Keratinocyte (primary cell): Measurements from ENCODE around the gene ANTXR2. TPM values are rescaled to one million over a fixed set of nuclear protein-coding genes. Genes with fewer than 3 reads are reported as not detected.

Source experiments
- DNase-seq: peaks from one replicate; pipeline ENCODE4 v3.0.0-alpha.2; 2011; ENCODE audit warnings: low read depth, missing footprints, low spot score
- FAIRE-seq: peaks from 2 replicates; lab custom pipeline; 2011; peaks lifted over from hg19 to GRCh38; lab: Jason Lieb, UNC
- H2AFZ ChIP-seq: 2 replicates; pipeline ENCODE4 v1.6.0; 2012; ENCODE audit warnings: low read length, control low read depth, inconsistent platforms; ENCODE audit not compliant: control insufficient read depth
- H3K27ac ChIP-seq: 2 replicates; pipeline ENCODE4 v1.5.1; 2011; ENCODE audit warnings: low read length; ENCODE audit not compliant: control insufficient read depth, insufficient read depth
- H3K27me3 ChIP-seq: 3 replicates; pipeline ENCODE4 v1.6.0; 2011; ENCODE audit warnings: low read length; ENCODE audit not compliant: control insufficient read depth, insufficient read depth; ENCODE audit errors: extremely low read depth
- H3K36me3 ChIP-seq, 2 experiments: 2 replicates in 1 of 2; 3 replicates in 1 of 2; pipeline ENCODE4 v1.5.1; 2011; ENCODE audit warnings: low read length in 2 of 2, mild to moderate bottlenecking in 1 of 2; ENCODE audit not compliant: control insufficient read depth in 2 of 2, insufficient read depth in 2 of 2; ENCODE audit errors: extremely low read depth in 1 of 2
- H3K4me1 ChIP-seq: 3 replicates; pipeline ENCODE4 v1.5.1; 2011; ENCODE audit warnings: low read length; ENCODE audit not compliant: control insufficient read depth, insufficient read depth; ENCODE audit errors: extremely low read depth
- H3K4me2 ChIP-seq: 3 replicates; pipeline ENCODE4 v1.6.0; 2011; ENCODE audit warnings: low read depth, low read length; ENCODE audit not compliant: control insufficient read depth, insufficient read depth; ENCODE audit errors: extremely low read depth
- H3K4me3 ChIP-seq, 3 experiments: fragments of 200-600 bp in 1 of 3; sonication (generic) in 1 of 3; 2 replicates in 2 of 3; 3 replicates in 1 of 3; pipeline ENCODE4 v1.5.1; 2011 to 2016; ENCODE audit warnings: low read length in 3 of 3, mild to moderate bottlenecking in 3 of 3, control low read depth in 2 of 3, inconsistent platforms in 1 of 3, low read depth in 1 of 3, mixed read lengths in 1 of 3, mixed run types in 1 of 3, moderate library complexity in 1 of 3; ENCODE audit not compliant: control insufficient read depth in 2 of 3, insufficient read depth in 2 of 3; ENCODE audit errors: extremely low read depth in 1 of 3
- H3K79me2 ChIP-seq: 2 replicates; pipeline ENCODE4 v1.6.0; 2012; ENCODE audit warnings: low read length; ENCODE audit not compliant: control insufficient read depth, insufficient read depth
- H3K9ac ChIP-seq: 3 replicates; pipeline ENCODE4 v1.6.0; 2011; ENCODE audit warnings: low read length; ENCODE audit not compliant: control insufficient read depth, insufficient read depth; ENCODE audit errors: extremely low read depth
- H3K9me1 ChIP-seq: 3 replicates; pipeline ENCODE4 v1.6.0; 2011; ENCODE audit warnings: low read length; ENCODE audit not compliant: control insufficient read depth, insufficient read depth; ENCODE audit errors: extremely low read depth
- H3K9me3 ChIP-seq: 2 replicates; pipeline ENCODE4 v1.5.1; 2012; ENCODE audit warnings: low read depth, low read length; ENCODE audit not compliant: control insufficient read depth
- H4K20me1 ChIP-seq: 3 replicates; pipeline ENCODE4 v1.6.0; 2011; ENCODE audit warnings: low read length; ENCODE audit not compliant: control insufficient read depth, insufficient read depth; ENCODE audit errors: extremely low read depth
- EZH2 ChIP-seq: IDR thresholded peaks from one replicate; pipeline ENCODE4 v1.6.1; 2012; ENCODE audit warnings: inconsistent platforms, mild to moderate bottlenecking, low read length, moderate library complexity
- dilution Hi-C: fragments of 300-500 bp; cut with MboI; formaldehyde crosslinking; loops from one replicate; pipeline ENCODE4 v1.7.0; 2020; ENCODE audit warnings: low sequenced_read_pairs; ENCODE audit not compliant: extremely low pct_ligation_motif_present
- polyA plus RNA-seq, 5 experiments: library from polyadenylated mRNA; depleted of rRNA in 3 of 5; stranded (reverse) in 3 of 5; stranded (forward) in 1 of 5; unstranded in 1 of 5; fragments of >200 nt; gene quantifications; 1 replicate in 1 of 5; 2 replicates in 3 of 5; 3 replicates in 1 of 5; pipeline versions ENCODE4 v1.2.1 to v1.2.3, GENCODE V29; 2011 to 2012; ENCODE audit warnings: missing spikeins in 2 of 5, low read depth in 1 of 5, low replicate concordance in 1 of 5
- TF ChIP-seq, protein P1 (sequence below), 3 experiments: IDR thresholded peaks in 1 of 3; conservative IDR thresholded peaks in 1 of 3; optimal IDR thresholded peaks in 1 of 3; 2 replicates in 2 of 3; 3 replicates in 1 of 3; pipeline versions ENCODE3 to v1.5.1; 2011; ENCODE audit warnings: low read length in 3 of 3, mild to moderate bottlenecking in 3 of 3, moderate library complexity in 2 of 3, control low read depth in 1 of 3, inconsistent platforms in 1 of 3; ENCODE audit not compliant: insufficient read depth in 2 of 3; ENCODE audit errors: extremely low read depth in 1 of 3

Gene ANTXR2
- polyA plus RNA-seq, 1 donor (not counting 4 experiments of a cell fraction or from before 2014, with no cell fraction given), result 89.1 TPM

DNA sequence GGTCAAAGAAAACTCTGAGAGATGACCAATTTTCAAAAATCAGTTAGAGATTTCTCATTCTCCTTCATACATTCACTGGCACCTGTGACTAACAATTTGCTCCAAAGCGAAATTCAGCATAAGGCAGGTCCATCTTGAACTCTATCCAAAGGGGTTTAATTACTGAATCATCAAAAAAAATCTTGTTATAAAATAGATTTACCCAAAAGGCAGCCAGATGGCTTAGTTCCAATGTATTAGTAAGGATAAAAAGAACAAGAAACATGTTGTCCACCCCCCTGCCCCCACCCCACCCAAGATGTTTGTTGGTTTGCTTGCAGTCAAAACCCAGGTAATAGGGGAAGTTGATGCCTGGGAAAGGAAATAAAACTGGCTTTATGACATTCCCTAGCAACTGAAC lies 200.3 kb downstream of the ANTXR2 start:
- no peaks in the 10 kb centered on the region for H3K79me2 ChIP-seq
- H3K4me1 ChIP-seq, result no peaks in the 10 kb centered on the region
- H3K27me3 ChIP-seq, result no peaks in the 10 kb centered on the region
- no peaks in the 10 kb centered on the region for H3K9me1 ChIP-seq
- no peak overlapping the region for H2AFZ ChIP-seq
- no peaks in the 10 kb centered on the region for H4K20me1 ChIP-seq
- H3K4me3 ChIP-seq, result no peak overlapping the region
- FAIRE-seq, result no peak
- no peak overlapping the region for H3K27ac ChIP-seq
- no peaks in the 10 kb centered on the region for H3K36me3 ChIP-seq
- no peak for DNase-seq
- no peak overlapping the region for H3K4me2 ChIP-seq
- no peak for TF ChIP-seq EZH2
- TF ChIP-seq, protein P1, sequence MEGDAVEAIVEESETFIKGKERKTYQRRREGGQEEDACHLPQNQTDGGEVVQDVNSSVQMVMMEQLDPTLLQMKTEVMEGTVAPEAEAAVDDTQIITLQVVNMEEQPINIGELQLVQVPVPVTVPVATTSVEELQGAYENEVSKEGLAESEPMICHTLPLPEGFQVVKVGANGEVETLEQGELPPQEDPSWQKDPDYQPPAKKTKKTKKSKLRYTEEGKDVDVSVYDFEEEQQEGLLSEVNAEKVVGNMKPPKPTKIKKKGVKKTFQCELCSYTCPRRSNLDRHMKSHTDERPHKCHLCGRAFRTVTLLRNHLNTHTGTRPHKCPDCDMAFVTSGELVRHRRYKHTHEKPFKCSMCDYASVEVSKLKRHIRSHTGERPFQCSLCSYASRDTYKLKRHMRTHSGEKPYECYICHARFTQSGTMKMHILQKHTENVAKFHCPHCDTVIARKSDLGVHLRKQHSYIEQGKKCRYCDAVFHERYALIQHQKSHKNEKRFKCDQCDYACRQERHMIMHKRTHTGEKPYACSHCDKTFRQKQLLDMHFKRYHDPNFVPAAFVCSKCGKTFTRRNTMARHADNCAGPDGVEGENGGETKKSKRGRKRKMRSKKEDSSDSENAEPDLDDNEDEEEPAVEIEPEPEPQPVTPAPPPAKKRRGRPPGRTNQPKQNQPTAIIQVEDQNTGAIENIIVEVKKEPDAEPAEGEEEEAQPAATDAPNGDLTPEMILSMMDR (optimal IDR thresholded peaks at IDR 0.05 in 1 of 3, IDR thresholded peaks at IDR 0.05 in 1 of 3, conservative IDR thresholded peaks at IDR 0.05 in 1 of 3; ENCODE audit: extremely low read depth in 1 of 3, insufficient read depth in 2 of 3, low read length in 3 of 3), result no peak
- no peaks in the 10 kb centered on the region for H3K9me3 ChIP-seq
- dilution Hi-C loops, result no loop called here
- no peak overlapping the region for H3K9ac ChIP-seq

- FAIRE-seq, result no peak
- H3K4me2 ChIP-seq, result no peak overlapping the region
- no peak overlapping the region for H3K9ac ChIP-seq
- H3K79me2 ChIP-seq, result no peaks in the 10 kb centered on the region
- no peak overlapping the region for H2AFZ ChIP-seq
- no peak overlapping the region for H3K27ac ChIP-seq
- no peaks in the 10 kb centered on the region for H4K20me1 ChIP-seq
- H3K9me1 ChIP-seq, result no peaks in the 10 kb centered on the region
- TF ChIP-seq EZH2, result no peak
- TF ChIP-seq, protein P1 (optimal IDR thresholded peaks at IDR 0.05 in 1 of 3, IDR thresholded peaks at IDR 0.05 in 1 of 3, conservative IDR thresholded peaks at IDR 0.05 in 1 of 3; ENCODE audit: extremely low read depth in 1 of 3, insufficient read depth in 2 of 3, low read length in 3 of 3), result no peak
- H3K36me3 ChIP-seq, result no peaks in the 10 kb centered on the region
- dilution Hi-C loops, result no loop called here
- DNase-seq, result no peak
- no peaks in the 10 kb centered on the region for H3K4me1 ChIP-seq
- no peak overlapping the region for H3K4me3 ChIP-seq
- H3K9me3 ChIP-seq, result no peaks in the 10 kb centered on the region
- no peaks in the 10 kb centered on the region for H3K27me3 ChIP-seq
Measured at GRCh38 chr4:79871961-79872360, 201.1 kb downstream of the ANTXR2 start.
